Keratinocyte (primary cell): ENCODE measurements around the gene CBLB. TPM values are rescaled to one million over a fixed set of nuclear protein-coding genes. Genes with fewer than 3 reads are reported as not detected.

ENCODE experiments used
- DNase-seq: peaks from one replicate; pipeline ENCODE4 v3.0.0-alpha.2; 2011; ENCODE audit warnings: low read depth, missing footprints, low spot score
- FAIRE-seq: peaks from 2 replicates; lab custom pipeline; 2011; peaks lifted over from hg19 to GRCh38; lab: Jason Lieb, UNC
- H2AFZ ChIP-seq: 2 replicates; pipeline ENCODE4 v1.6.0; 2012; ENCODE audit warnings: low read length, control low read depth, inconsistent platforms; ENCODE audit not compliant: control insufficient read depth
- H3K27ac ChIP-seq: 2 replicates; pipeline ENCODE4 v1.5.1; 2011; ENCODE audit warnings: low read length; ENCODE audit not compliant: control insufficient read depth, insufficient read depth
- H3K27me3 ChIP-seq: 3 replicates; pipeline ENCODE4 v1.6.0; 2011; ENCODE audit warnings: low read length; ENCODE audit not compliant: control insufficient read depth, insufficient read depth; ENCODE audit errors: extremely low read depth
- H3K36me3 ChIP-seq, 2 experiments: 2 replicates in 1 of 2; 3 replicates in 1 of 2; pipeline ENCODE4 v1.5.1; 2011; ENCODE audit warnings: low read length in 2 of 2, mild to moderate bottlenecking in 1 of 2; ENCODE audit not compliant: control insufficient read depth in 2 of 2, insufficient read depth in 2 of 2; ENCODE audit errors: extremely low read depth in 1 of 2
- H3K4me1 ChIP-seq: 3 replicates; pipeline ENCODE4 v1.5.1; 2011; ENCODE audit warnings: low read length; ENCODE audit not compliant: control insufficient read depth, insufficient read depth; ENCODE audit errors: extremely low read depth
- H3K4me2 ChIP-seq: 3 replicates; pipeline ENCODE4 v1.6.0; 2011; ENCODE audit warnings: low read depth, low read length; ENCODE audit not compliant: control insufficient read depth, insufficient read depth; ENCODE audit errors: extremely low read depth
- H3K4me3 ChIP-seq, 3 experiments: fragments of 200-600 bp in 1 of 3; sonication (generic) in 1 of 3; 2 replicates in 2 of 3; 3 replicates in 1 of 3; pipeline ENCODE4 v1.5.1; 2011 to 2016; ENCODE audit warnings: low read length in 3 of 3, mild to moderate bottlenecking in 3 of 3, control low read depth in 2 of 3, inconsistent platforms in 1 of 3, low read depth in 1 of 3, mixed read lengths in 1 of 3, mixed run types in 1 of 3, moderate library complexity in 1 of 3; ENCODE audit not compliant: control insufficient read depth in 2 of 3, insufficient read depth in 2 of 3; ENCODE audit errors: extremely low read depth in 1 of 3
- H3K79me2 ChIP-seq: 2 replicates; pipeline ENCODE4 v1.6.0; 2012; ENCODE audit warnings: low read length; ENCODE audit not compliant: control insufficient read depth, insufficient read depth
- H3K9ac ChIP-seq: 3 replicates; pipeline ENCODE4 v1.6.0; 2011; ENCODE audit warnings: low read length; ENCODE audit not compliant: control insufficient read depth, insufficient read depth; ENCODE audit errors: extremely low read depth
- H3K9me1 ChIP-seq: 3 replicates; pipeline ENCODE4 v1.6.0; 2011; ENCODE audit warnings: low read length; ENCODE audit not compliant: control insufficient read depth, insufficient read depth; ENCODE audit errors: extremely low read depth
- H3K9me3 ChIP-seq: 2 replicates; pipeline ENCODE4 v1.5.1; 2012; ENCODE audit warnings: low read depth, low read length; ENCODE audit not compliant: control insufficient read depth
- H4K20me1 ChIP-seq: 3 replicates; pipeline ENCODE4 v1.6.0; 2011; ENCODE audit warnings: low read length; ENCODE audit not compliant: control insufficient read depth, insufficient read depth; ENCODE audit errors: extremely low read depth
- EZH2 ChIP-seq: IDR thresholded peaks from one replicate; pipeline ENCODE4 v1.6.1; 2012; ENCODE audit warnings: inconsistent platforms, mild to moderate bottlenecking, low read length, moderate library complexity
- dilution Hi-C: fragments of 300-500 bp; cut with MboI; formaldehyde crosslinking; loops from one replicate; pipeline ENCODE4 v1.7.0; 2020; ENCODE audit warnings: low sequenced_read_pairs; ENCODE audit not compliant: extremely low pct_ligation_motif_present
- polyA plus RNA-seq, 5 experiments: library from polyadenylated mRNA; depleted of rRNA in 3 of 5; stranded (reverse) in 3 of 5; stranded (forward) in 1 of 5; unstranded in 1 of 5; fragments of >200 nt; gene quantifications; 1 replicate in 1 of 5; 2 replicates in 3 of 5; 3 replicates in 1 of 5; pipeline versions ENCODE4 v1.2.1 to v1.2.3, GENCODE V29; 2011 to 2012; ENCODE audit warnings: missing spikeins in 2 of 5, low read depth in 1 of 5, low replicate concordance in 1 of 5
- TF ChIP-seq, protein P1 (sequence below), 3 experiments: IDR thresholded peaks in 1 of 3; conservative IDR thresholded peaks in 1 of 3; optimal IDR thresholded peaks in 1 of 3; 2 replicates in 2 of 3; 3 replicates in 1 of 3; pipeline versions ENCODE3 to v1.5.1; 2011; ENCODE audit warnings: low read length in 3 of 3, mild to moderate bottlenecking in 3 of 3, moderate library complexity in 2 of 3, control low read depth in 1 of 3, inconsistent platforms in 1 of 3; ENCODE audit not compliant: insufficient read depth in 2 of 3; ENCODE audit errors: extremely low read depth in 1 of 3

The CBLB gene
- polyA plus RNA-seq, 1 donor (not counting 4 experiments of a cell fraction or from before 2014, with no cell fraction given): 13.6 TPM

DNA sequence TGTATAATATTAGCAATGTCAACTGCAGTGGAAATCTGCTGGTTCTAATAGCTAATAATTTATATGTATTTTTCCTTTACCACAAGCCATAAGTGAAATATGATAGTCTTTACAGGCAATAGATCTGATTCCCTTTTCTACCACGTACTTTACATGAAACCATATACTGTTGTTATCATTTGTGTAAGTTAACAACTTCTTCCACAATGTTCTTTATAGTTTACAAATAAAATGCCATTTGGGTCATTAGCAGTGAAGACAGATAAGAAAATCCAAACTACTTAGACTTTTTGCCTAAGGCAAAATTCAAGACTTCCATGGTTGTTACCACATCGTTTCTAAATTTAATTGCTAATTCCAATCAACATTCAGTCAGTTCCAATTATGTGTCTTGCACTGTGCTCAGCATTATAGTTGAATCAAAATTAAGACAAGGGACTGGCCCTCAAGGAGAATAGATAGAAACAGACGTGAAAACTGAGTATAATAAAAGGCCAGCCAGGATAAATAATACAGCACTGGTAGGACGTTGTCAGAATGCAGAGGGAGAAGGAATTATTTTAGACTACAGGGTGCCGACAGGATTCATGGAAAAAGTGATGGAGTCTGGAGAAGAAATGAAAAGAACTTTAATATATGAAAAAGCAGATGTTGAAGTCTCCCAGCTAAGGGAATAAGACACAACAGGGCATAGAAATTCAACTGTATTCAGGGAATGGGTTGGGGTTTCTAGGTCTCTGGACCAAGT, 252.3 kb downstream of the CBLB start:
- no peaks in the 10 kb centered on the region for H3K79me2 ChIP-seq
- no peaks in the 10 kb centered on the region for H3K36me3 ChIP-seq
- no peaks in the 10 kb centered on the region for H3K9me3 ChIP-seq
- H3K27ac ChIP-seq: no peak overlapping the region
- H3K27me3 ChIP-seq: no peaks in the 10 kb centered on the region
- H3K4me1 ChIP-seq: peaks cover 6% of the 10 kb centered on the region
- no peak overlapping the region for H3K4me3 ChIP-seq
- dilution Hi-C loops: no loop called here
- TF ChIP-seq EZH2: no peak
- TF ChIP-seq, protein P1, sequence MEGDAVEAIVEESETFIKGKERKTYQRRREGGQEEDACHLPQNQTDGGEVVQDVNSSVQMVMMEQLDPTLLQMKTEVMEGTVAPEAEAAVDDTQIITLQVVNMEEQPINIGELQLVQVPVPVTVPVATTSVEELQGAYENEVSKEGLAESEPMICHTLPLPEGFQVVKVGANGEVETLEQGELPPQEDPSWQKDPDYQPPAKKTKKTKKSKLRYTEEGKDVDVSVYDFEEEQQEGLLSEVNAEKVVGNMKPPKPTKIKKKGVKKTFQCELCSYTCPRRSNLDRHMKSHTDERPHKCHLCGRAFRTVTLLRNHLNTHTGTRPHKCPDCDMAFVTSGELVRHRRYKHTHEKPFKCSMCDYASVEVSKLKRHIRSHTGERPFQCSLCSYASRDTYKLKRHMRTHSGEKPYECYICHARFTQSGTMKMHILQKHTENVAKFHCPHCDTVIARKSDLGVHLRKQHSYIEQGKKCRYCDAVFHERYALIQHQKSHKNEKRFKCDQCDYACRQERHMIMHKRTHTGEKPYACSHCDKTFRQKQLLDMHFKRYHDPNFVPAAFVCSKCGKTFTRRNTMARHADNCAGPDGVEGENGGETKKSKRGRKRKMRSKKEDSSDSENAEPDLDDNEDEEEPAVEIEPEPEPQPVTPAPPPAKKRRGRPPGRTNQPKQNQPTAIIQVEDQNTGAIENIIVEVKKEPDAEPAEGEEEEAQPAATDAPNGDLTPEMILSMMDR (optimal IDR thresholded peaks at IDR 0.05 in 1 of 3, IDR thresholded peaks at IDR 0.05 in 1 of 3, conservative IDR thresholded peaks at IDR 0.05 in 1 of 3; ENCODE audit: extremely low read depth in 1 of 3, insufficient read depth in 2 of 3, low read length in 3 of 3): no peak
- H3K9me1 ChIP-seq: no peaks in the 10 kb centered on the region
- H2AFZ ChIP-seq: no peak overlapping the region
- H4K20me1 ChIP-seq: no peaks in the 10 kb centered on the region
- FAIRE-seq: no peak
- no peak overlapping the region for H3K4me2 ChIP-seq
- no peak for DNase-seq
- H3K9ac ChIP-seq: no peak overlapping the region

DNA sequence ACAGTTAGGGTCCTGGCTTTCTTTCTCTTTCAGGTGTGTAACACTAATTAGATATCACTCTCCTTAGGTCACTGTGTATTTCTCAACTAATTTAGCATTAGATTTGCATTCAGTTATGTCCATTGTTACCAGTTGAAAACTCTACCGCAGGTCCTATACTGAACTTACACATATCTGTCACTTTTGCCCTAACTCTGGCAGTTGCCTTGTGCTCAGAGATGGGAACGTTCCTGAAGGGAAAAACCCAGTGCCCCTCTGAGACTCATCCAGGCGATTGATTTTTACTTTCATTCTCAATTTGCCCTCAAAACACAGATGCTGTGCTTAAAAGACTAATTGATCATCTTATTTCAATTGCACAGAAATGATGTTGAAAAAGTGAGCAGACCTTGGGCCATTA, 253.0 kb downstream of the CBLB start:
- no peak overlapping the region for H3K9ac ChIP-seq
- H3K4me2 ChIP-seq: no peak overlapping the region
- peaks cover 13% of the 10 kb centered on the region for H3K4me1 ChIP-seq
- FAIRE-seq (no peak), DNase-seq (no peak)
- H3K36me3 ChIP-seq: no peaks in the 10 kb centered on the region
- H3K9me1 ChIP-seq: no peaks in the 10 kb centered on the region
- TF ChIP-seq, protein P1 (optimal IDR thresholded peaks at IDR 0.05 in 1 of 3, IDR thresholded peaks at IDR 0.05 in 1 of 3, conservative IDR thresholded peaks at IDR 0.05 in 1 of 3; ENCODE audit: extremely low read depth in 1 of 3, insufficient read depth in 2 of 3, low read length in 3 of 3): no peak
- no peak for TF ChIP-seq EZH2
- H3K27me3 ChIP-seq: no peaks in the 10 kb centered on the region
- dilution Hi-C loops: no loop called here
- no peak overlapping the region for H3K4me3 ChIP-seq
- H3K27ac ChIP-seq: no peak overlapping the region
- no peaks in the 10 kb centered on the region for H3K9me3 ChIP-seq
- H3K79me2 ChIP-seq: no peaks in the 10 kb centered on the region
- no peaks in the 10 kb centered on the region for H4K20me1 ChIP-seq
- no peak overlapping the region for H2AFZ ChIP-seq
